GM12891 (cell line): ENCODE measurements around the gene IL15RA.

Experiments
- PAX5 ChIP-seq: IDR thresholded peaks from 2 replicates; pipeline ENCODE4 v1.6.1; 2011; ENCODE audit warnings: low read length, moderate library complexity, mild to moderate bottlenecking; ENCODE audit not compliant: insufficient read depth, severe bottlenecking
- POLR2A ChIP-seq: IDR thresholded peaks from 2 replicates; pipeline ENCODE4 v1.6.1; 2011; ENCODE audit warnings: low read depth, low read length, control low read depth
- POLR2AphosphoS5 ChIP-seq: IDR thresholded peaks from 2 replicates; pipeline ENCODE4 v1.6.1; 2011; ENCODE audit warnings: low read depth, low read length, control low read depth
- SPI1 ChIP-seq: IDR thresholded peaks from 2 replicates; pipeline ENCODE4 v1.6.1; 2011; ENCODE audit warnings: low read depth, low read length, control low read depth

DNA sequence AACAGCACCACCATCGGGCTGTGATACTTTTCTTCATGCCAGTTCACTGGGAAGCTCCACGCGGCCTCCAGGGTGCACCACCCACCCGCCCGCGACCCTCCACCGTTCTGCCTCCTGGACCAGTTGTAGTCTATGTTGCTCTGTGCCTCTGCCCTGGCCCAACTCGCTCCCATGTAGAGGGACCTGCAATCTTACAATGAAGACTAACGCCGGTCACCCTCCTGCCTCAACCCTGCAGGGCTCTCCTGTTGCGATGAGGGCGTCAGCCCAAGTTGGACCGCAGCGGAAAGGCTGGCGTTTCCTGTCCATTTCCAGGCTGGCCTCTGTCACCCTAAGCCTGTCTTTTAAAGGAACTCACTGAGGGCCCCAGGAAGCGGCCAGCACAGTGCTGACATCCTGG, 34.9 kb downstream of the IL15RA start:
- TF ChIP-seq POLR2AphosphoS5 = no peak
- TF ChIP-seq POLR2A = no peak
- TF ChIP-seq PAX5 = no peak
- TF ChIP-seq SPI1 = no peak
